NAMALWA (cell line): ENCODE data around the gene LRMDA.

Experiments used
- DNase-seq: peaks from one replicate; pipeline ENCODE4 v3.0.0-alpha.2; 2015; ENCODE audit warnings: low spot score

Gene LRMDA

GRCh38 chr10:75716506-75716905 lies 285.1 kb downstream of the LRMDA start:
- no peak for DNase-seq

- DNase-seq, result no peak
These were observed 285.9 kb downstream of the LRMDA start for GRCh38 chr10:75717126-75717916.

GRCh38 chr10:75718991-75719390 lies 287.6 kb downstream of the LRMDA start:
- no peak for DNase-seq

- DNase-seq, result no peak
These were observed 288.7 kb downstream of the LRMDA start for GRCh38 chr10:75720157-75720556.

GRCh38 chr10:75722020-75722419 lies 290.6 kb downstream of the LRMDA start:
- no peak for DNase-seq

GRCh38 chr10:75722609-75723008 lies 291.2 kb downstream of the LRMDA start:
- no peak for DNase-seq

GRCh38 chr10:75723319-75723980 lies 292.0 kb downstream of the LRMDA start:
- no peak for DNase-seq

GRCh38 chr10:75724047-75724446 lies 292.6 kb downstream of the LRMDA start:
- DNase-seq, result no peak

- no peak for DNase-seq
These were observed 295.4 kb downstream of the LRMDA start for GRCh38 chr10:75726522-75727483.

- DNase-seq, result no peak
These were observed 299.4 kb downstream of the LRMDA start for GRCh38 chr10:75730847-75731246.

GRCh38 chr10:75733135-75733890 lies 301.9 kb downstream of the LRMDA start:
- no peak for DNase-seq

- no peak for DNase-seq
These were observed 304.8 kb downstream of the LRMDA start for GRCh38 chr10:75736151-75736640.

GRCh38 chr10:75736889-75737579 lies 305.6 kb downstream of the LRMDA start:
- no peak for DNase-seq

GRCh38 chr10:75737580-75737949 lies 306.1 kb downstream of the LRMDA start:
- DNase-seq, result no peak

GRCh38 chr10:75738924-75739323 lies 307.5 kb downstream of the LRMDA start:
- DNase-seq, result no peak

- DNase-seq, result no peak
These were observed 308.2 kb downstream of the LRMDA start for GRCh38 chr10:75739414-75740143.

- DNase-seq, result no peak
These were observed 309.1 kb downstream of the LRMDA start for GRCh38 chr10:75740541-75740940.

GRCh38 chr10:75742355-75742754 lies 310.9 kb downstream of the LRMDA start:
- no peak for DNase-seq

- no peak for DNase-seq
These were observed 311.9 kb downstream of the LRMDA start for GRCh38 chr10:75743291-75743778.

- DNase-seq, result no peak
These were observed 312.8 kb downstream of the LRMDA start for GRCh38 chr10:75744261-75744660.
